Lung (tissue), 16 donors: ENCODE measurements around the gene GSC2. TPM values are rescaled to one million over a fixed set of nuclear protein-coding genes. Genes with fewer than 3 reads are reported as not detected.

Experiments
- ATAC-seq: fragments of 200-7000 bp; cut with Tn5 transposase; one replicate; pipeline ENCODE4 v1.9.1; 2020; ENCODE audit warnings: moderate number of reproducible peaks; ENCODE audit not compliant: insufficient read depth, low FRiP score
- DNase-seq, 3 donors: peaks; one replicate each; pipeline ENCODE4 v3.0.0-alpha.2; 2013 to 2017
- H3K27ac ChIP-seq, 2 donors: one replicate each; pipeline ENCODE4 v1.5.1; 2013; ENCODE audit warnings: mild to moderate bottlenecking in 2 of 2, moderate library complexity in 2 of 2, control low read depth in 1 of 2, inconsistent platforms in 1 of 2, low read depth in 1 of 2, low read length in 1 of 2
- H3K27me3 ChIP-seq, 3 donors: one replicate each; pipeline ENCODE4 v1.5.1; 2013; ENCODE audit warnings: low read length in 2 of 3; ENCODE audit not compliant: control insufficient read depth in 3 of 3, insufficient read depth in 3 of 3
- H3K36me3 ChIP-seq, 4 donors: one replicate each; pipeline ENCODE4 v1.5.1; 2013; ENCODE audit warnings: low read length in 4 of 4, mild to moderate bottlenecking in 1 of 4, moderate library complexity in 1 of 4; ENCODE audit not compliant: control insufficient read depth in 4 of 4, insufficient read depth in 4 of 4
- H3K4me1 ChIP-seq, 5 donors: one replicate each; pipeline ENCODE4 v1.5.1; 2013; ENCODE audit warnings: low read length in 5 of 5, mild to moderate bottlenecking in 2 of 5, moderate library complexity in 1 of 5; ENCODE audit not compliant: control insufficient read depth in 5 of 5, insufficient read depth in 5 of 5
- H3K4me3 ChIP-seq: one replicate; pipeline ENCODE4 v1.5.1; 2013; ENCODE audit warnings: mild to moderate bottlenecking, control low read depth, moderate library complexity
- H3K9ac ChIP-seq, 2 donors: one replicate each; pipeline ENCODE4 v1.5.1; 2013; ENCODE audit warnings: low read length in 2 of 2, control low read depth in 1 of 2; ENCODE audit not compliant: insufficient read depth in 1 of 2
- H3K9me3 ChIP-seq, 4 donors: one replicate each; pipeline ENCODE4 v1.5.1; 2013; ENCODE audit warnings: low read length in 3 of 4, mild to moderate bottlenecking in 1 of 4, moderate library complexity in 1 of 4; ENCODE audit not compliant: control insufficient read depth in 4 of 4, insufficient read depth in 3 of 4
- WGBS, 2 donors: extraction: QIAGEN DNeasy Blood & Tissue Kit; methylation state at CpG; one replicate each; pipeline ENCODE4 v1.1.7; 2013; 5-methylcytosine and 5-hydroxymethylcytosine counted together
- long read RNA-seq, 5 donors: transcript quantifications; one replicate each; lab custom pipeline, GENCODE V29; 2026
- polyA plus RNA-seq, 2 donors: library from polyadenylated mRNA; stranded (reverse); fragments of 200-250 nt; gene quantifications; one replicate each; pipeline ENCODE4 v1.2.1, GENCODE V29; 2013
- total RNA-seq, 2 donors: library from RNA; depleted of rRNA in 1 of 2; stranded (reverse); fragments of >200 nt in 1 of 2; gene quantifications; one replicate each; pipeline ENCODE4 v1.2.1, GENCODE V29; 2014 to 2021
- TF ChIP-seq, protein P1 (sequence below): IDR thresholded peaks from 2 replicates; pipeline ENCODE4 v1.5.1; 2012; ENCODE audit warnings: mild to moderate bottlenecking; ENCODE audit errors: control extremely low read depth, extremely low read depth
- donor health status: control.
- donor health status: control.
- donor health status: Bipolar disorder and iron deficiency.
- donor health status: healthy.
- donor health status: DM: yes; HTN: yes; CAD: no.

Gene GSC2, protein sequence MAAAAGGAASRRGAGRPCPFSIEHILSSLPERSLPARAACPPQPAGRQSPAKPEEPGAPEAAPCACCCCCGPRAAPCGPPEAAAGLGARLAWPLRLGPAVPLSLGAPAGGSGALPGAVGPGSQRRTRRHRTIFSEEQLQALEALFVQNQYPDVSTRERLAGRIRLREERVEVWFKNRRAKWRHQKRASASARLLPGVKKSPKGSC
- total RNA-seq: not detected
- not detected for polyA plus RNA-seq
- long read RNA-seq, donor 1: 0 reads
- long read RNA-seq, donor 2: 0 reads
- long read RNA-seq, donor 3: 0 reads
- long read RNA-seq, donor 4: 0 reads
- long read RNA-seq, donor 5: 0 reads

DNA sequence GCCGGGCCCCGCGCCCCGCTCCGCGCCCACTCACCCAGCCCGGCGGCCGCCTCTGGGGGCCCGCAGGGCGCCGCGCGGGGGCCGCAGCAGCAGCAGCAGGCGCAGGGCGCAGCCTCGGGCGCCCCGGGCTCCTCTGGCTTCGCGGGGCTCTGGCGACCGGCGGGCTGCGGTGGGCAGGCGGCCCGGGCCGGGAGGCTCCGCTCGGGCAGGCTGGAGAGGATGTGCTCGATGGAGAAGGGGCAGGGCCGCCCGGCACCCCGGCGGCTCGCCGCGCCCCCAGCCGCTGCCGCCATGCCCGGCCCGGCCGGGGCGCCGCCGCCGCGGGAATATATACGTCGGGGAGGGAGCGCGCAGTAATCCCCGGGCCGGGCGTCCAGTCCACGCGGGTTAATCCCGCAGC, at the start of gene GSC2:
TSS of gene GSC2 (minus strand) at position 302 of the 400 bp plus-strand sequence. CDS start at position 293, 9 bp downstream.
- peak within 1 kb of the TSS; percentile 20 for H3K4me3 ChIP-seq
- H3K27ac ChIP-seq: no peak within 1 kb of the TSS
- H3K9me3 ChIP-seq: peaks cover 0 to 8% (median 0%) of the 10 kb centered on the region in 4 donors
- no peak within 1 kb of the TSS for H3K9ac ChIP-seq
- TF ChIP-seq, protein P1, sequence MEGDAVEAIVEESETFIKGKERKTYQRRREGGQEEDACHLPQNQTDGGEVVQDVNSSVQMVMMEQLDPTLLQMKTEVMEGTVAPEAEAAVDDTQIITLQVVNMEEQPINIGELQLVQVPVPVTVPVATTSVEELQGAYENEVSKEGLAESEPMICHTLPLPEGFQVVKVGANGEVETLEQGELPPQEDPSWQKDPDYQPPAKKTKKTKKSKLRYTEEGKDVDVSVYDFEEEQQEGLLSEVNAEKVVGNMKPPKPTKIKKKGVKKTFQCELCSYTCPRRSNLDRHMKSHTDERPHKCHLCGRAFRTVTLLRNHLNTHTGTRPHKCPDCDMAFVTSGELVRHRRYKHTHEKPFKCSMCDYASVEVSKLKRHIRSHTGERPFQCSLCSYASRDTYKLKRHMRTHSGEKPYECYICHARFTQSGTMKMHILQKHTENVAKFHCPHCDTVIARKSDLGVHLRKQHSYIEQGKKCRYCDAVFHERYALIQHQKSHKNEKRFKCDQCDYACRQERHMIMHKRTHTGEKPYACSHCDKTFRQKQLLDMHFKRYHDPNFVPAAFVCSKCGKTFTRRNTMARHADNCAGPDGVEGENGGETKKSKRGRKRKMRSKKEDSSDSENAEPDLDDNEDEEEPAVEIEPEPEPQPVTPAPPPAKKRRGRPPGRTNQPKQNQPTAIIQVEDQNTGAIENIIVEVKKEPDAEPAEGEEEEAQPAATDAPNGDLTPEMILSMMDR: no peak
- H3K4me1 ChIP-seq: peaks cover 0 to 8% (median 0%) of the 10 kb centered on the region in 5 donors
- H3K27me3 ChIP-seq: peaks cover 22 to 57% (median 40%) of the 10 kb centered on the region in 3 donors
- 0 to 3% methylated on average over 1 to 59 of the region's 59 CpGs for WGBS, 2 donors
- DNase-seq: no peak
- no peak for ATAC-seq
- H3K36me3 ChIP-seq: no peaks in the 10 kb centered on the region

DNA sequence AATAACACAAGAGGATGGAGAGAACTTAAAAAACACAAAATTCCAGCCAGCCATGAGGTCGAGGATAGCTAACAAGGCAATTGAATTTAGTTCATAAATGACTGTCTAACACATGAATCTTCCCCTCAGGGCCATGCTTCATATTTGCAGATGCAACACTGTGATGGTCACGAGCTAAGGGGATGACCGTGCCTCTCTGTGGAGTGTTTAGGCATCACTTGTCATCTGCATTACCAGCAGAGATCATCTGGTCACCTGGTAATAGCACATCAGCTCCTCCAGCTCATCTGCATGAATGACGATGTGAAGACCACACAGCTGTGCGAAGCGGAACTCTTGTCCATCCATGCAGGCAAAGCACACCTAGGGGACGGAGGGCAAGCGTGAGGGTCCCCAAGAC, 49.4 kb upstream of the GSC2 start:
- Histone ChIP-seq H3K36me3 (peaks cover 0 to 6% (median 0%) of the 10 kb centered on the region in 4 donors), H3K4me1 (peaks cover 0 to 3% (median 0%) of the 10 kb centered on the region in 5 donors), H3K4me3 (no peak overlapping the region), H3K9me3 (no peaks in the 10 kb centered on the region), H3K27me3 (no peaks in the 10 kb centered on the region), H3K27ac (no peak overlapping the region), H3K9ac (no peak overlapping the region)
- ATAC-seq (no peak), DNase-seq (no peak)
- WGBS, 2 donors: 92 to 97% methylated on average over 8 of the region's 8 CpGs
- TF ChIP-seq, protein P1: no peak

DNA sequence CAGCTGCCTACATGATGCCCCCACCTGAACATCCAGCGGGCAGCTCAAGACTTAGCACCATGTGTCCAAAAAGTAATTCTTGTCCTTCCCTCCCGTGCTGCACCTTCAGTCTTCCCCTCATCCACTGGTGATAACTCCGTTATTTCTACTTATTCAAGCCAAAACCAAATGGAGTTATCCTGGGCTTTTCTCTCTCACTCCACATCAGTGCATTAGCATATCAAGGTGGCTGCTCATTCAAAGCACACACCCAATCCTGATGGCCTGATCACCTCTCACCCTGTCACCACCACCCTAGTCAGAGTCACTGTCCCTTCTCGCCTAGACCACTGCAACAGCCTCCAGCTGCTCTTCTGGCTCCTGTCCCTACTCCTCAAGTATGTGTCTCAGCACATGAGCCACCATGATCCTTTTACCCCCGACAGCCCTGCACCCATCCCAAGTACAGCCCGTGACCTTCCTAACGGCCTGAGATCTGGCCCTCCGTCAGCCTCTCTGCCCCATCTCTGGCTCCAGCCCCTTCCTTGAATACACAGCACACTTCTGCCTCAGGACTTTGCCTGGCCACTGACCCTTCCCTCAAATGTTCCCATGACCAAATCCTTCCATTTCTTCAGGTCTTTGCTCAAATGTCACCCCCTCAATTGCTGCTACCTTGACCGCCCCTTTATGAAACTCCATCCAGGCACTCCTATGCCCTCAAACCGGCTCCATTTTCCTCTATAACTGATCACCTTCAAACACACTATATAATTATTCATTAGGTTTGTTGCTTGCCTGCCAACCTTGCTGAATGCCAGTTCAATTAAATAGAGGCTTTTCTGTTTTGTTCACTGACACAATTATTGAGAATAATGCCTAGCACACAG, 48.1 kb upstream of the GSC2 start:
- ATAC-seq: no peak
- no peak overlapping the region for H3K27ac ChIP-seq
- DNase-seq: no peak
- WGBS, 2 donors: 88 to 91% methylated on average over 10 of the region's 10 CpGs
- no peaks in the 10 kb centered on the region for H3K9me3 ChIP-seq
- no peaks in the 10 kb centered on the region for H3K4me1 ChIP-seq
- peaks cover 0 to 6% (median 0%) of the 10 kb centered on the region in 4 donors for H3K36me3 ChIP-seq
- TF ChIP-seq, protein P1: no peak
- no peaks in the 10 kb centered on the region for H3K27me3 ChIP-seq
- H3K4me3 ChIP-seq: no peak overlapping the region
- no peak overlapping the region for H3K9ac ChIP-seq
